Activated gamma-delta T cell treated with anti-CD3 and anti-CD28 coated beads, Interleukin-2, amount 50 U/mL, for 16 hours (primary cell): ENCODE results near the gene LHX3.

Experiments
- DNase-seq: peaks from one replicate; pipeline ENCODE4 v3.0.0-alpha.2; 2020; ENCODE audit warnings: low read depth

LHX3 gene

DNA sequence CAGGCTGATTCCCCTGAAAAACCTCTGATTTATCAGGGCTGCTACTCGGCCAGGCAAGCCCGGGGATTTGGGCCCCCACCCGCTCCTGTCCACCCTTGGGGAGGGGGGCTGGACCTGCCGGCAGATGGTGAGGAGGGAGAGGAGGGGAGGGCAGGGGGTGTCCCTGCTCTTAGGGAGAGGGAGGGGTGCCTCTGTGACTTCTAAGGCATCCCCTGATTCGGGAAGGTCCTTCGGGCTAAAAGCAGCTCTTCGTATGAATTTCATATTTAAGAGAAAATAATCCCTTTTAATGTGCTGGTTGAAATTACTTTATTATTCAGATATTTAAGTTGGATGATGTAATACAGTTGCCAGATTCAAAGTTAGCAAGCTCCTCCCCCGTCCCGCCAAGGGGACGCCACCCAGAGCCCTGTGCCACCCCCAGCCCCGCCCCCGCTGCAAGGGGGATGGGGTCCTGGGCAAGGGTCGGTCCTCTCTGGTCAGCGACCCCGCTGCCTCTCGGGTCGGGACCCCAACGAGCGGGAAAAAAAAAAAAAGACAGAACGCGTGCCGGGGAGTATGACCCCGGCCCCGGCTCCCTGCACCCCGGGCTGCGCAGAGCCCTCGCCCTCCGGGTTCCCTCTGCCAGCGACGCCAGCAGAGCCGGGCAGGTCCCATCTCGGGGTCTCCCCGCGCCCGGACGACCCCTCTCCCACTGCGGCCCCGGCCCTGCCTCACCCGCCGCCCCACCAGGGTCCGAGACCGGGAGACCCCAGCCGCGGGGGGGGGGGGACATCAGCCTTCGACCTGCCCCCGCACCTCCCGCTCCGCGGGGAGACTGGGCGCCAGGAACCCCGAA, 12.4 kb downstream of the LHX3 start:
- no peak for DNase-seq

GRCh38 chr9:136191960-136192286, 13.0 kb downstream of the LHX3 start:
- DNase-seq: no peak

- no peak for DNase-seq
Measured at GRCh38 chr9:136191099-136191959, 13.6 kb downstream of the LHX3 start.

DNA sequence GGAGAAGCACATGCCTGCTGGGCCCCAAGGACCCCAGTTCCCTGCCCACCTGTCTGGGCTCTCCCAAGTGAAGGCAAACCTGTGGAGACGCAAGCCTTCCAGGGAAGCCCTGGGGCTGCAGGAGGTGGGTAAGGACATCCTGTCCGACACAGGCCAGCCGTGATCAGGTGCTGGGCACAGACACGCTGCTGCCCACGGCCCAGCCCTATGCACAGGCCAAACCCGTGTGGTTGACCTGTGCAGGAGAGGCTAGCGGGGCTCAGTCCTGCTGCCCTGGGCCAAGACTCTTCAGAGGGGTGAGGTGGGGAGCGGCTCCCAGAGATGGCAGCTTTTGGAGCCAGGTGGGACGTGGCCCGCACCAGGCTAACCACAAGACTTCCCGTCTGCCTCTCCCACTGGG, 14.3 kb downstream of the LHX3 start:
- no peak for DNase-seq

- DNase-seq: no peak
Measured at GRCh38 chr9:136190237-136190601, 14.7 kb downstream of the LHX3 start.

- no peak for DNase-seq
Measured at GRCh38 chr9:136189394-136190236, 15.3 kb downstream of the LHX3 start.

GRCh38 chr9:136187683-136188586, 17.0 kb downstream of the LHX3 start:
- DNase-seq: no peak

GRCh38 chr9:136187197-136187596, 17.7 kb downstream of the LHX3 start:
- DNase-seq: no peak

GRCh38 chr9:136186386-136186785, 18.5 kb downstream of the LHX3 start:
- DNase-seq: no peak

DNA sequence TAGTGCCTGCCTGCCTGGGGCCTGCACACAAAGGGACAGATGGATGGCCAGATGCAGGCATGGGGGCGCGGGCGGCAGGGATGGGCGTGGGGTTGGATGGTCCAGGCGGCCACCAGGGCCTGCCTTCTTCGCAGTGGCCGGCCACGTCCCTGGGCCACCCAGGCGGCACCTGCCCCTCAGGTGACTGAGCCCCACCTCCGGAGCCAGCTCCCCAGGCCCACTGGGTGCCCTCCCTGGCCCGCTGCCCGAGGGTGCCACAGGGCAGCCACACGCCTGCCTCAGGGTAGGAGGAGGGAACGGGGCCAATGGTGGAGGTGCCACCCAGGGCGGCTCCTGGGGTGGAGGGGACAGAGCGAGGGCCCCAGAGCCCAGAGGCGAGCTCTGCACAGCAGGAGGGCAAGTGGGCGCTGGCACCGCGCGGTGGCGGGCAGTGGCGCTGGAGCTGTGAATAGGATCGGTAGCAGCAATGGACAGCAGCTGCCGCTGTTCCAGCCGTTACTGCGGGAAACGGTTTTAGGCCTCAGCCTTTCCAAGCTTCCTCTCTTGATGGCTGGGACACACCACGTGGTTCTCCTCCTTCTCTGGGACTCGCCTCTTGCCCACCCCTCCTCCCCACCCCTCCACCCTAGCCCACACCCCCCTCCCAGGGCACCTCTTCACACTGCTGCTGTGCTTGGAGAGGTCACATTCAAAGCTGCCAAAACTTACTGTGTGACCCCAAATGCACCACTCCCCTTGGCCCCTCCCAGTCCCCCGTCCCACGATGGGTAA, 19.1 kb downstream of the LHX3 start:
- DNase-seq: no peak

DNA sequence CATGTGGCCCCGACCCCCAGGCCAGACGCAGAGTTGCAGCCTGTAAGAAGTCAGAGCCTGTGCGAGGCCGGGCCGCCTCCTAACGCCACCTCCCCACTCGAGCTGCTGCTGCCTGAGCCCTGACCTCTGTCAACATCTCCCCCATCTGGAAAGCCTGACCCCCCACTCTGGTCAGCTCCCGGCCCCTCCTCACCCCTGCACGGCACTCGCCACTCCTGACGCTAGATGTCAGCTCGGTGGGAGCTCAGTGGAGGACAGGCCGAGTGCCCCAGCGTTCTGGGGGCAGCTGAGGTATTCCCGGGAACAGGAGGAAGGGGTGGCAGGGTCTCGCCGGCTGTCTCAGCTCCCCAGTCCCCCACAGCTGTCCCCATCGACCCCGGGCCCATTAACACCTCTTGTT, 19.9 kb downstream of the LHX3 start:
- DNase-seq: no peak

GRCh38 chr9:136182850-136183422, 22.0 kb downstream of the LHX3 start:
- no peak for DNase-seq

- no peak for DNase-seq
Measured at GRCh38 chr9:136182420-136182787, 22.5 kb downstream of the LHX3 start.

GRCh38 chr9:136181784-136182419, 23.0 kb downstream of the LHX3 start:
- no peak for DNase-seq

DNA sequence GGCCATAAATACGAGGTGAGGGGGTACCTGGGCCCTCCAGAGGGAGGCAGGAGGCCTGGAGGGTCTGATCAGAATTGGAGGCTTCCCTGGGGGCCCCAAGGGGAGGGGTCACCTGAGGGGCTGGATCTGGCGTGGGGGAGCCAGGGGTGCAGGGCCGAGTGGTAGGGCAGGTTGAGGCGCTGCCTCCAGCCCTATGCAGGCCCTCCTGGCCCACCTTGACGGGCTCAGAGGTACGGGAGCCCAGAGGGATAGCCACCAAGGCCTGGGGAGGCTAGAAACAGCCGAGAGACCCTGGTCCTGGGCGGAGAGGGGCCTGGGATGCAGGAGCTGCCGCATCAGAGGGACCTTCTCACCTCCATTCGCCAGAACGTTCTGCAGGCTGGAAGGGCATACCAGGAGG, 24.3 kb downstream of the LHX3 start:
- no peak for DNase-seq

- DNase-seq: no peak
Measured at GRCh38 chr9:136179761-136180160, 25.2 kb downstream of the LHX3 start.

DNA sequence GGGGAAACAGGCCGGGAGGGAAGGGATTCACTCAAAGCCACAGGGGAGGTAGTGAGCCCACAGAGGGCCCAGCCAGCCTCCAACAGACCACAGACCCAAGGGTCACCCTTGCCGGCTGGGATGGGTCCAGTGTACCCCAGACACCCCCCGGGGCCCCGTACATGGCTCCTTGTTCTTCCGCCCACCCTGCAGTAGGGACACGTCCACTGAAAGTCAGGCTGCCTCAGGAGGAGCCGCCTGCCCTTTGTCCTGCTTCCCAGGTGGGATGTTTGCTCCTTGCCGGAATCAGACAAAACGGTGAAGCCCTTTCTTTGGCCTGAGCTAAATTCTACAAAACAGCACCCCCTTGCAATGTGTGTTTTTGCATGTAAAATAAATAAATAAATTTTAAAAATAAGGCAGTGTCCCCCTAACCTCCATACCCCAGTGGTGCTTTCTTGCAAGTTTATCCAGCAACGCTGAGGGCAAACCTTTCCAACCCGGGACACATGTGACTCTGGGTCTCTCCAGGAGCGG, 25.8 kb downstream of the LHX3 start:
- DNase-seq: no peak

DNA sequence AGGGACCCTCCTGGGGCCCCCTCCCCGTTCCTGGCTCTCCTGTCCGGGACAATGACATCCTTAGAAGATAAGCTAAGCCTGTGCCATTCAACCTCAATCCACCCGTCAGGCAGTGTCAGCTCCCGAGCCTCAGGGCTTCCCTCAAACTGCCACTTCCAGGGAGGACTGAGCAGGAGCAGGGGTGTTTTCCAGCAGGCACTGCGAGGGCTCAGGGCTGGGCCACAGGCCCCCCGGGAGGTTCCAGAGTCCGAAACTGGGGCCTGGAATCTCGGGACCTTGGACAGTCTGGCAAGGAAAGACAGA, 26.2 kb downstream of the LHX3 start:
- DNase-seq: no peak

GRCh38 chr9:136178061-136178772, 26.7 kb downstream of the LHX3 start:
- no peak for DNase-seq
